GM12865 (cell line): ENCODE data around the gene SNX18.
A peak's percentile ranks its signal among the peaks of the same experiment; 100 is the strongest.

Source experiments
- DNase-seq: peaks from one replicate; pipeline ENCODE4 v3.0.0; 2010; ENCODE audit warnings: low read depth
- H3K4me3 ChIP-seq: 2 replicates; pipeline ENCODE4 v1.5.1; 2011; ENCODE audit warnings: mild to moderate bottlenecking, low read depth, low read length, control low read depth
- TF ChIP-seq, protein P1 (sequence below): IDR thresholded peaks from 2 replicates; pipeline ENCODE4 v1.5.1; 2011; ENCODE audit warnings: low read length, control low read depth, low read depth, inconsistent platforms; ENCODE audit not compliant: insufficient read depth; ENCODE audit errors: missing control alignments

SNX18 gene

DNA sequence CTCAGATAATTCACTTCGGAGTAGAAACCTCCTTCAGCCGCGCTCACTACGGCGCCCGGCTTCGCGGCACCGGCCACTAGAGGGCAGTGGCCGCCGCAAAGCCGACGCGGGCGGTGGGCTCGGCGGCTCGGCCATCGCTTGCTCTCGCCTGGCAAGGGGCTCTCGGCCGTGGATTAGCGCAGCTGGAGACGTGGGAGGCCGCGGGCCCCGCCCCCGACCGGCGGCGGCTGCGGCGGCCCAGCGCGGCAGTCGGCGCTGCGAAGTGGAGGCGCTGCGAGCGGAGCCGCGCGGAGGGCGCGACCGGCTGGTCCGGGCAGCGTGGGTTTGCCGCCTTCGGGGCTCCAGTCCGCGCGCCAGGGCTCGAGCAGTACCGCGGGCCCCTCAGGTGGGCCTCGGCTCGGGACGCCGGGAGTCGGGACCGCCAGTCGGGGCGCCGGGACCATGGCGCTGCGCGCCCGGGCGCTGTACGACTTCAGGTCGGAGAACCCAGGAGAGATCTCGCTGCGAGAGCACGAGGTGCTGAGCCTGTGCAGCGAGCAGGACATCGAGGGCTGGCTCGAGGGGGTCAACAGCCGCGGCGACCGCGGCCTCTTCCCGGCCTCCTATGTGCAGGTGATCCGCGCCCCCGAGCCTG lies at the start of gene SNX18:
TSS of gene SNX18 (plus strand) at position 248 of the 634 bp plus-strand sequence. CDS start at position 442, 194 bp downstream.
- DNase-seq, result peak; percentile 95
- H3K4me3 ChIP-seq, result peak within 1 kb of the TSS; percentile 71
- TF ChIP-seq, protein P1, sequence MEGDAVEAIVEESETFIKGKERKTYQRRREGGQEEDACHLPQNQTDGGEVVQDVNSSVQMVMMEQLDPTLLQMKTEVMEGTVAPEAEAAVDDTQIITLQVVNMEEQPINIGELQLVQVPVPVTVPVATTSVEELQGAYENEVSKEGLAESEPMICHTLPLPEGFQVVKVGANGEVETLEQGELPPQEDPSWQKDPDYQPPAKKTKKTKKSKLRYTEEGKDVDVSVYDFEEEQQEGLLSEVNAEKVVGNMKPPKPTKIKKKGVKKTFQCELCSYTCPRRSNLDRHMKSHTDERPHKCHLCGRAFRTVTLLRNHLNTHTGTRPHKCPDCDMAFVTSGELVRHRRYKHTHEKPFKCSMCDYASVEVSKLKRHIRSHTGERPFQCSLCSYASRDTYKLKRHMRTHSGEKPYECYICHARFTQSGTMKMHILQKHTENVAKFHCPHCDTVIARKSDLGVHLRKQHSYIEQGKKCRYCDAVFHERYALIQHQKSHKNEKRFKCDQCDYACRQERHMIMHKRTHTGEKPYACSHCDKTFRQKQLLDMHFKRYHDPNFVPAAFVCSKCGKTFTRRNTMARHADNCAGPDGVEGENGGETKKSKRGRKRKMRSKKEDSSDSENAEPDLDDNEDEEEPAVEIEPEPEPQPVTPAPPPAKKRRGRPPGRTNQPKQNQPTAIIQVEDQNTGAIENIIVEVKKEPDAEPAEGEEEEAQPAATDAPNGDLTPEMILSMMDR, result peak; percentile 90

GRCh38 chr5:54469622-54470021 lies 47.9 kb upstream of the SNX18 start:
- peak; percentile 55 for DNase-seq
- H3K4me3 ChIP-seq, result peak overlapping the region; percentile 26

DNA sequence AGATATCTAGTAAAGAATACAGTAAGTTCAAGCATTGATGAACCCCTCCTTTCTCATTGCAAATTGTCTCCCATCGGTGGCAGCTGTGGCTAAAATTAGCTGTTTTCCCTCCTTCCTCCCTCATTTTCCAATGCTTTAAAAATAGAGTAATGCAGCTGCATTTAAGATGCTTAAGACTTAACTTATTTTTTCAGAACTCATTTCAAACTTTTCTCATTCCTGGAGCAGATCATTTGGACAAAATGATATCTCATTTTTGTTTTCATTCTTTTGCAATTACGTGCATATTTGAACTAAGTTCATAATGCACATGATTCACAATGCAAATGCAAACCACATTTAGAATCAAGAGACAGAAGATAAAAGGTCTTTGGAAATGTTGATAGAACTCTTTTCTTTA lies 47.4 kb upstream of the SNX18 start:
- H3K4me3 ChIP-seq, result no peak overlapping the region
- no peak for DNase-seq
- TF ChIP-seq, protein P1, result no peak

More at GRCh38 chr5:54469622-54470021, 47.9 kb upstream of the SNX18 start:
- TF ChIP-seq, protein P1, result no peak

- TF ChIP-seq, protein P1, result no peak
- H3K4me3 ChIP-seq, result no peak overlapping the region
- no peak for DNase-seq
Measured at GRCh38 chr5:54470677-54471076, 46.9 kb upstream of the SNX18 start.

DNA sequence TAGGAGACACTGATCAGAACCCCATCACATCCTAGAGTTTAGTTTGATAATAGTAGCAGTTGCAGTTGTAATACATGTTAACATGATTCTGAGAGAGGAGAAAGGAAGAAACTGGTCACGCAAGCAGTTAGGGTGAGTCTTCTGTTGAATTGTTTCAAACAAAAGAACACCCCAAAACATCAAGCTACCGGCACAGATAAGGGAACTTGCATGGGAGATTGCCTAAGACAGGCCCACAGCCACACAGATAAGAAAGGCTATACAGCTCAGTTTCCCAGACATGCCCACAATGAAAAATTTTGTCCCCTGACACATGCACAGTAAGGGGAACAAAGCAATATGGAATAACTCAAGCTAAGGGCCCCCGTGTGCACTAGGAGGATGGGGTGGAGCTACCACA lies 46.2 kb upstream of the SNX18 start:
- no peak for DNase-seq
- TF ChIP-seq, protein P1, result no peak
- no peak overlapping the region for H3K4me3 ChIP-seq

DNA sequence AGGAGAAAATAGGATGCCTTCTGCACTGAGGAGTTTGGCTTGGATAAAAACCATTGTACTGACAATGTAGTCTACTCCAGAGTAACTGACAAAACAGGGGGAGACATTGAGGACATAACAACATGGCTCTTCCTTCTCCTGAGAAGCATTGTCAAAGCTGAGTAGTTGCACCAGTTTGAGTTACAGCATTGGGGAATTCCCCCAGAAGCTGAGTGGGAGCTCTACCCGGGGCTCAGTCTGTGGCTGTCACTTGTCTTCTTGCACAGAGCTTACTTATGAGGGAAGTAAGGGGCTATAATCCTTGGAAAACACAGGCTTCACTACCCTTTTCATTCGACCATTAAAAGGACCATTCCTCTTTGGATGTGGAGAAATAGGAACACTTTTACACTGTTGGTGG lies 40.9 kb upstream of the SNX18 start:
- TF ChIP-seq, protein P1, result no peak
- no peak for DNase-seq
- H3K4me3 ChIP-seq, result no peak overlapping the region

GRCh38 chr5:54477941-54478478 lies 39.5 kb upstream of the SNX18 start:
- TF ChIP-seq, protein P1, result no peak
- DNase-seq, result no peak
- no peak overlapping the region for H3K4me3 ChIP-seq
